GM18907 (cell line): ENCODE measurements around the gene PRKD2.
"Not testable (repeated sequence)": the region's sequence is repeated elsewhere in the genome, so short reads cannot be mapped to it uniquely, and the experiment has no call there.

ENCODE experiments used
- ATAC-seq: cut with Tn5 transposase; IDR thresholded peaks from one replicate; pipeline ENCODE4 v1.9.1; 2021; ENCODE audit warnings: mild to moderate bottlenecking, moderate library complexity; ENCODE audit not compliant: unreplicated experiment

Gene PRKD2

DNA sequence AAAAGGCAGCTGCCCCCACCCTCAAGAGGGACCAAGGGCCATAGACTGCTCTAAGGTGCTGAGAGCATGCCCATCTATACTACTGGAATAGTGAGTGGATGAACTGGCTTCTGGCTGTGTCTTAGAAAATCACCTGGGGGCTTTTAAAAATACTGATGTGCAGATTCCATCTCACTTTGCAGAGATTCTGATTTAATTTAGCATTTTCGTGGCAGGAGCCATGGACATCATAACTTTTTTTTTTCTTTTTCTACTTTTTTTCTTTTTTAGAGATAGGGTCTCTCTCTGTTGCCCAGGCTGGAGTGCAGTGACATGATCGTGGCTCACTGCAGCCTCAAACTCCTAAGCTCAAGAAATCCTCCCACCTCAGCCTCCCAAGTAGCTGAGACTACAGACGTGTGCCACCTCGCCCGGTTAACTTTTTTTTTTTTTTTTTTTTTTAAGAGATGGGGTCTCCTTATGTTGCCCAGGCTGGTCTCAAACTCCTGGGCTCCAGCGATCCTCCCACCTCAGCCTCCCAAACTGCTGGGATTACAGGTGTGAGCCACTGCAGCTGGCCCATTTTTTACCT lies 4.1 kb downstream of the PRKD2 start:
- not testable (repeated sequence) for ATAC-seq

DNA sequence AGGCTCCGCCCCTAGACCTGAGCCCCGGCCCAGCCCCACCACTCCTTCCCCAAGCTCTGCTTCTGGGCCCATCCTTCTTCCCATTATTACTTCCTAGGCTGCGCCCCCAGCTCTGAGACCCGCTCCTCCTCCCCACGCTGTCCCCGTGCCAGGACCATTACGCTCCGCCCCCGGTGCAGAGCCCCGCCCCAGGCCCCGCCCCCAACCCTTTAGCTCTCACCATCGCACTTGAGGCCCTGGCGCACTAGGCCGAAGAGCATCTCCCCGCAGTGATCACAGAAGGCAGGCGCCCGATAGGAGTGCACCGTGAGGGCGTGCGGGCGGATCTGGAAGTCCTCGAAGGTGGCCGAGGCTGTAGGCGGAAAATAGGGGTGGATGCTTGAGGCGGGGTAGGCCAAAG lies 6.2 kb downstream of the PRKD2 start:
- ATAC-seq: no peak

- no peak for ATAC-seq
Observed at GRCh38 chr19:46704379-46705076, 12.4 kb downstream of the PRKD2 start.

- ATAC-seq: no peak
Observed at GRCh38 chr19:46700704-46701103, 16.2 kb downstream of the PRKD2 start.

DNA sequence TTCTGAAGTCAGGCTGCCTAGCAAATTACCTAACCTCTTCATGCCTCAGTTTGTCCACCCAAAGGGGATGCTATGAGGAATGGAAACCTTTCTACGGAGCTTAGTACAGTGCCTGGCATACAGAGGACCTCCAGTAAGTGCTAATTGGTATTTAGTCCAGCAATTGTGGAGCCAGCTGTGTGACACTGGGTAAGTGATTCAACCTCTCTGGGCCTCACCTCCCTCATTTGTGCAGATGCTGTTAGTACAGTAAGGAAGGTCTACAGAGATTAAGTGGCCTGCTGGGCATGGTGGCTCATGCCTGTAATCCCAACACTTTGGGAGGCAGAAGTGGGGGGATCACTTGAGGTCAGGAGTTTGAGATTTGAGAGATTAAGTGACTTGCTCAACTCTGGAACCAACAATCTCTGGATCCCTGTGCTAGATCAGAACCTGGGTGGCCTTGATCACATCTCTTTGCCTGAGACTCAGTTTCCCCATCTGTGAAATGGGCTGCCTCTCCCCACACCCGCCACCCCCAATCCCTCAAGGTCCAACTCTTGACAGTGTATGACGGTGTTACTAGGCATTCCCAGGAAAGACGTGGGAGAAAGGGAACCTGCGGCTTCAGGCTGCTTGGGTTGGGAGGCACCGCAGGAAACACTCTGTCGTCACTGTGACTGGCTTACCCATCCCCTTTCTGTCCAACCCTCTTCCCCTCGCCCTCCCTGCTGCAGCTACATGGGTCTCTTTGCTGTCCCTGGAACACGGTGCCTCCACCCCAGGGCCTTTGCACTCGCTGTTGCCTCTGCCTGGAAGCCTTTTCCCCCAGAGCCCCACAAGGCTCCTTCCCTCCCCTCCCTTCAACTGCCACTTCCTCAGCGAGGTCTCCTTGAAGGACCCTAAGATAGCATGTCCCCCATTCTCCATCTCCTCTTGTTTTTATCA lies 18.3 kb downstream of the PRKD2 start:
- no peak for ATAC-seq

- no peak for ATAC-seq
Observed at GRCh38 chr19:46697204-46697960, 19.5 kb downstream of the PRKD2 start.

DNA sequence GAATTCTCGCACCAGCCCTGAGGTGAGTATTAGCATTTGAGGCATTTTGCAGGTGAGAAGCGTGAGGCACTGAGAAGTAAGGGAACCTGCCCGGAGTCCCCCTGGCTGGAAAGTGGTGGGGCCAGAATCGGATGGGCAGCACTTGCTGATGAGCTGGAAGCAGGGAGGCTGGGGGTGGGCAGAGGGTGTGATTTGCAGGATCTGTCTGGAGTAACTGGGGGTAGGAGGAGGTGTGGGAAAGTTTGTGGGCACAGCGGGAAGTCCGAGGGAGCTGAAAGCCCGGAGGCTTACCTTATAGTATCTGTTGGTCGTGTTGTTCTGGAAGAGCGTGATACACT lies 20.1 kb downstream of the PRKD2 start:
- ATAC-seq: no peak

DNA sequence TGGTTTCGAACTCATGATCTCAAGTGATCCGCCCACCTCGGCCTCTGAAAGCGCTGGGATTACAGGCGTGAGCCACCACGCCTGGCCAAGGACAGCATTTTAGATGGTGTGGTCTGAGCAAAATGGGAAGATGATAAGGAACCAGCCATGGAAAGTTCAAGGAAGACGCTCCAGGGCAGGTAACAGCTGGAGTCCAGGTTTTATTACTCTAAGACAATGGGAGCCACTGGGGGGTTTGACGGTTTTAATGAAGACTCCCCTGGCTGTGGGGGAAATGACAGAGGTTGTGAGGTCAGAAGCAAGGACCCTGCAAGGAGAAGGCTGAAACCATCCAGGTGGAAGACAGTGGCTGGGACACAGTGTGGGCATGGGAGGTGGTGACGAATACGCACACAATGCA lies 20.9 kb downstream of the PRKD2 start:
- no peak for ATAC-seq

DNA sequence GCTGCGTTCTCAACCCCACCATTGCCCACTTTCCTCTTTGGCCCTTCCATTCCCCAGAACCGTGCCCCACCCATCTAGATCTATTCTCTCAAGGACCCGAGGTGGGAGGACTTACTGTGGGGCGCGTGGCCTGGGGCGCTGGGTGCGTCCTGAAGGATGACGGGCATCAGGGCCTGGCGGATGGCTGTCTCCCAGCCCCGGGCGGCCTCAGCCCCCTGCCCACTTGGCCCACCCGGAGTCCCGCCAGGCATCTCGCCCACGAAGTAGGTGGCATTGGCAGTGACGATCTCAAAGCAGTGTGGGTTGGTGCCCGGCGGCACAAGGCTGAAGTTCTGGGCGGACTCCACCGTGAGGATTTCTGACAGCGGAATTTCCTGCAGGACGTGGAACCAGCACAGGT lies 23.2 kb downstream of the PRKD2 start:
- ATAC-seq: no peak

GRCh38 chr19:46692918-46693722 lies 23.8 kb downstream of the PRKD2 start:
- ATAC-seq: no peak

DNA sequence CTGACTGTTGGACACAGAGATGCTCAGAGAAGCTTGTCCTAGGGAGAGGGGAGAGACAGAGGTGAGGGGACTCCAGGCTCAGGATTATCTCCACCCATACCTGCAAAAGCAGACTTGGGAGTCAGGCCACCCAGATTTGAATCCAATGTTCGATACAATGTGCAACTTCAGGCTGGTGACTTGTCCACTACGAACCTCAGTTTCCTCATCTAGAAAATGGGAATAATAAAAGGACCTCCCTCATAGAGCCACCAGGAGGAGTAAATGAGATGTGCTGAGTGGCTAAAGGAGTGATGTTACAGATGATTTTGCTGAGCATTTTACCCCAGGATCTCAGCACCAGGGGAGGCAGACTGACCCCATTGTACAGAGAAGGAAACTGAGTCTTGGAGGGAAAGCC lies 25.0 kb downstream of the PRKD2 start:
- no peak for ATAC-seq

DNA sequence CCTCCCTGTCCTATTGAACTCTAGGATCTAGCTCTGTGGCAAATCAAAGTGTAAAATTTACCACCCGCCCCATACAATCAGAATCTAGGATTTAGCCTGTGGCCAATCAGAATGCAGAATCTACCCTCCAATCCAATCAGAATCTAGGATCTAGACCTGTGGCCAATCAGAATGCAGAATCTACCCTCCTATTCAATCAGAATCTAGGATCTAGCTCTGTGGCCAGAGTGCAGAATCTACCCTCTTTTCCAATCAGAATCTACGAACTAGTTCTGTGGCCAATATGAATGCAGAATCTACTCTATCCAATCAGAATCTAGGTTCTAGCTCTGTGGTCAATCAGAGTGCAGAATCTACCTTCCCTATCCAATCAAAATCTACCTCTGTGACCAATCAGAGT lies 25.8 kb downstream of the PRKD2 start:
- no peak for ATAC-seq

GRCh38 chr19:46689358-46689757 lies 27.6 kb downstream of the PRKD2 start:
- ATAC-seq: no peak

DNA sequence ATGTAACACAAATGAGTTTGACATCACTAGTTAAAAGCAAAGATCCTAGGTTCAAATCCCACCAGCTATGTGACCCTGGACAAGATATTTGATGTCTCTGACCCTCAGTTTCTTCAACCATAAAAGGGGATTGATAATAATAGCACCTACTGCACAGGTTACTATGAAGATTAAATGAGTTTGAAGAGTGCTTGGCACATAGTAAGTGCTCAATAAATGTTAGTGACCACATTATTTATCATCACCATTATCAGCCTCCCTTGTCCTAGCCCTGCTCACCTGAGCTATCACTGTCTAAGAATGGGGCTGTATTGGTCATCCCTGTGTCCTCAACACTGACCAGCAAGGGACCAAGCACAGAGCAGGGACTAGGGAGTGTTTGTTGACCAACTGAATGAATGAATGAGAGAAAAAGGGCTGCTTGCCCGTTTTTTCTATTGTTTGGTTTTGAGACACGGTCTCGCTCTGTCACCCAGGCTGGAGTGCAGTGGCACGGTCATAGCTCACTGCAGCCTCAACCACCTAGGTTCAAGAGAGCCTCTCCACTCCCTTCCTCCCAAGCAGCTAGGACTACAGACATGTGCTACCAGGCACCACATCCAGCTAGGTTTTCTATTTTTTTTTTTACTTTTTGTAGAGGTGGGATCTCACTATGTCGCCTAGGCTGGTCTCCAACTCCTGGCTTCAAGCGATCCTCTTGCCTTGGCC lies 29.3 kb downstream of the PRKD2 start:
- no peak for ATAC-seq

GRCh38 chr19:46685189-46685588 lies 31.7 kb downstream of the PRKD2 start:
- no peak for ATAC-seq

DNA sequence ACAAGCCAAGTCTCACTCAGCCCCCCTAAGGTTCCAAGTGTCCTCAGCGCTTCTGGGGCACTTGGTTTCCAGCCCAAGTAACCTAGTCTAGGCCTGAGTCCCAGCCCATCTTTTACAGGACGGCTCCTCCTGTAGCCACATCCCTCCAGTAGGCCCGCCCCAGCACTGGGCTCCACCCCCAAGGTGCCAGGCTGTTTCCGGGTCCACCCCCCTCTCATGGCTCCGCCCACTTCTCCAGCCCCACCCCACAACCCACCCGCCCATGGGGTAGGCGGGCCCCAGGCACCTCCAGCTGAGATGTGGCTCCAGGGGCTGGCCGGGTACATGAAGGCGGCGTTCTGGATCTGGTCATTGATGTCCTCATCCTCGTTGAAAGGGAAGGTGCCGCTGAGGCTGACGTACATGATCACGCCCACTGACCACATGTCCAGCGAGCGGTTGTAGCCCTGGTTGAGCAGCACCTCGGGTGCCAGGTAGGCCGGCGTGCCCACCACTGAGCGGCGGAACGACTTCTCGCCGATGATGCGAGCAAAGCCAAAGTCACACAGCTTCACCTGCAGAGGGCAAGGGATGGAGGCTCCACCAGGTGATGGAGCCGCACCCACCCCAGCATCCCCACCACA lies 38.7 kb downstream of the PRKD2 start:
- no peak for ATAC-seq

DNA sequence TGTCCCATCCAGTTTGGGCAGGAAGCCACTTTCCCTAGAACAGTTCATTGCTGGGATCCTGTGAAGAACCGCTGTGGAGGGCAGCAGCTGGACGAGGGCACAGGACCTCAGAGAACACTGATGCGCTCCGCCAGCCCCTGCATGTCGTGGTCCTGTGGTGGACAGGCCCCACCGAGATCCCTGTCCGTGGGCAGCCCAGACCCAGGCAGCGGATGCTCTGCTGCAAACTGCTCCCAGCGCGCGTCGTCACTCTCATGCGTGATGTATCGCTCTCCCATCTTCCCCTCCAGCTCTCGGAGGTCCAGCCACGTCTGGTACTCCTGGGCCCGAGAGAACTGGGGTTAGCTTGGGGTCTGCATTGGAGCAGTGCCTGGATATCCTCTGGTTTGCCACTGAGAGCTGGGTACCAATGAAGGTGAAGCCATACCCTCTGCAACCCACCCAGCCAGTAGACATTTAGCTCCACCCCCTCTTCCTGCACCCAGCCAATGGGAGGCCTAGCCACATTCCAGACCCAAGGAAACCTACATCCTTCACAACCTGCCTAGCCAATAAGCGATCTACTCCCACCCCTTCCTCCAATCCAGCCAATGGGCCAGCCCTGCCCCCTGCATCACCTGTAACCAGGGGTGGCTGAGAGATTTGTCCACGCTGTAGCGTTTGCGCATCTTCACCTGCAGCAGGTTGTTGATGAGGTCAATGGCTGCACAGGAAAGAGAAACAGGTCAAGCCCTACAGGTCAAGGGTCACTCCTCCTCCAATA lies 42.3 kb downstream of the PRKD2 start:
- ATAC-seq: no peak

- ATAC-seq: no peak
Observed at GRCh38 chr19:46670813-46671212, 46.1 kb downstream of the PRKD2 start.

DNA sequence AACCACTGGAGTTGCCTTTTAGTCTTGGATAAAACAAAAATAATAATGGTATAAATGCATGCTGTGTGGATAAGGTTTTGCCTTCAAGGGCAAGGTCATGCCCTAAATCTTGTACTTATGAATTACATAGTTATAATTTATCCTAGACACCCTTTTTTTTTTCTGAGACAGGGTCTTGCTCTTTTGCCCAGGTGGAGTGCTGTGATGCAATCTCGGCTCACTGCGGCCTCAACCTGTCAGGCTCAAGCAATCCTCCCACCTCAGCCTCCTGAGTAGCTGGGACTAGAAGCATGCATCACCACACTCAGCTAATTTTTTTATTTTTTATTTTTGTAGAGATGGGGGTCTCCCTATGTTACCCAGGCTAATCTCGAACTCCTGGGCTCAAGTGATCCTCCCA lies 48.3 kb downstream of the PRKD2 start:
- ATAC-seq: no peak
